GM18873 (cell line): ENCODE results near the gene IGFBP2.

ENCODE experiments used
- ATAC-seq: cut with Tn5 transposase; IDR thresholded peaks from one replicate; pipeline ENCODE4 v1.9.1; 2021; ENCODE audit warnings: mild to moderate bottlenecking, moderate library complexity, moderate number of reproducible peaks; ENCODE audit not compliant: unreplicated experiment, low FRiP score

The IGFBP2 gene

GRCh38 chr2:216661051-216661450 lies 27.8 kb downstream of the IGFBP2 start:
- ATAC-seq: no peak

DNA sequence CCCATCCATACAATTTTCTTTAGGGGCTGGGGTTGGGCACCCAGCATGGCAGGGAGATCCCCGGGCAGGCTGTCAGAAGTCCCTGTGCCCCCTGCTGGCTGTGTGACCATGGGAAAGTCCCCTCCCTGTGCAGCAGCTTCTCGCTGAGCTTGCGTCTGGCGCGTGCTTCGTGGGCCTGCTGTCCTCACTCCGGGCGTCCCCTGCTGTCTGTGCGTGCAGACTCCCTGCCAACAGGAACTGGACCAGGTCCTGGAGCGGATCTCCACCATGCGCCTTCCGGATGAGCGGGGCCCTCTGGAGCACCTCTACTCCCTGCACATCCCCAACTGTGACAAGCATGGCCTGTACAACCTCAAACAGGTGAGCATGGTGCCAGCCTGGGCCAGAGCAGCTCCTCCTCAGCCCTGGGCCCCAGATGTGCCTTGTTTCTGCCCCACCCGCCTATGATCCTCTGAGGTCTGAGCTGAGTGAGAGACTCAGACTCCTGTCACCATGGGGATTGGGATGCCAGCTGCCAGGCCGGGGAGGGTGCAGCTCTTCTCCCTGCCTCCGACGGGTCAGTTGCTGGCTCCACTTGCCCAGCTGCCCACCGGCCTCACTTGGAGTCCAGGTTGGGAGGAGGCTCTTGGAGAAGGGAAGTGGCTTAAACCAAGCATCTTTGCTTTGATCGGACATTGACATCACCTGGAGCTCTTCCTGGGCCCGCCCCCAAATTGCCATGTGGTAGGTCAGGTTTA lies 28.6 kb downstream of the IGFBP2 start:
- no peak for ATAC-seq

- no peak for ATAC-seq
Observed at GRCh38 chr2:216663106-216663505, 29.9 kb downstream of the IGFBP2 start.

GRCh38 chr2:216663846-216664245 lies 30.6 kb downstream of the IGFBP2 start:
- ATAC-seq: no peak

- no peak for ATAC-seq
Observed at GRCh38 chr2:216664593-216665034, 31.4 kb downstream of the IGFBP2 start.

GRCh38 chr2:216665242-216665641 lies 32.0 kb downstream of the IGFBP2 start:
- ATAC-seq: no peak

- ATAC-seq: no peak
Observed at GRCh38 chr2:216665717-216666116, 32.5 kb downstream of the IGFBP2 start.

GRCh38 chr2:216666461-216667233 lies 33.4 kb downstream of the IGFBP2 start:
- no peak for ATAC-seq

- ATAC-seq: no peak
Observed at GRCh38 chr2:216670266-216671080, 37.3 kb downstream of the IGFBP2 start.

DNA sequence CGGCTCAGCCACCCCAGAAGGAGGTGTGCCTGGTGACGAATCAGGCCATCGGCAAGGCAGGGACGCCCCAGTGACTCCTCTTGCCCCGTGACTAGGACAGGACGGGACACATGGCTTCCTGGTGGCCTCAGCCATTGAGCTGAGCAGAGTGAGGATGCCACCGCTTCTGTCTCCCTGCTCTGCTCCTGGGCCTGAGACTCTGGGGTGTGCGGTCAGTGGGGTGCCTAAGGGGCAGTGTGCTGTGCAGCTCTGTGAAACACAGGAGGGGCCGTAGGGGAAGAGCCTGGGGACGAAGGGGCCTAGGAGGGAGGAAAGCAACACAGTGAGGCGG lies 37.8 kb downstream of the IGFBP2 start:
- no peak for ATAC-seq

DNA sequence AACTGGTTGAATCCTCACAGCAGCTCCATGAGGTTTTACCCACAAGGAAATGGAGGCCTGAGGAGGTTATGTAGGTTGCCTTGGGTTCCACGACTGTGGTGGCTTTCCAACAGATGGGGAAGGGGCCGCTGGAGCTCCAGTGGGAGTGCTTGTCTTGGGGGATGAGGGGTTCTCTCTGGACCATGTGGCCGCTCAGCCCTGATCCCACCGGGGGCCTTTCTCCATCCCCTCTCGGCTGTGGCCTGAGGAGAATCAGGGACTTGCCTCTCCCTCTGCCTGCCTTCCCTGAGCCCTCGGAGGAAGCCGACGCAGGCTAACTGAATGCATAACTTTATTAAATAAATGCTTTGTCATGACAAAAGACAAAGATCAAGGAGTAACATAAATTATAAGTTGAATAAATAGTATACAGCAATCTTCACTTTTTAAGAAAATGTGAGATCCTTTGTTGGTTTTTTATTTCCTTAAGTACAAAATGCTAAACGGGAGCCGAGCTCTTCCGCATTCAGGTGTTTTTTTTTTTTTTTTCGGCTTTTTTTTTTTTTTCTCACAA lies 38.6 kb downstream of the IGFBP2 start:
- ATAC-seq: no peak

GRCh38 chr2:216672466-216672865 lies 39.2 kb downstream of the IGFBP2 start:
- ATAC-seq: no peak

DNA sequence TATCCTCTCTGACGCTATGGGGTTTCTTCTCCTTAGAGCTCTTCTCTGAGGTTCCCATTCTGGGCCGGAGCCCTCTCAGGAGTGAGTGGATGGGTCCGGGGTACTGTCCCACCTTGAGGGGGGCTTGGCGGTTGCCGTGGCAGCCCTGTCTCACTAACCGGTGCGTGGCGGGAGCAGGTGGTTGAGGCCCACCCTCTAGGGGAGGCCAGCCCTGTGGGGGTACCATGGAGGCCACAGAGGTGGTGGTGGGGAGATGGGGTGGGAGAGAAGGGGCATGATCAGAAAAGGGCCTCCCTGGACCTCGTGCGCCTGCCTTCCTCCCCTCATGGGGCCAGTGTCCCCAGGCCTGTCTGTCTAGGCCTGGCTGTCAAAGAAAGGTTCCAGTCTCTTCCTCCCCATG lies 39.8 kb downstream of the IGFBP2 start:
- ATAC-seq: no peak

DNA sequence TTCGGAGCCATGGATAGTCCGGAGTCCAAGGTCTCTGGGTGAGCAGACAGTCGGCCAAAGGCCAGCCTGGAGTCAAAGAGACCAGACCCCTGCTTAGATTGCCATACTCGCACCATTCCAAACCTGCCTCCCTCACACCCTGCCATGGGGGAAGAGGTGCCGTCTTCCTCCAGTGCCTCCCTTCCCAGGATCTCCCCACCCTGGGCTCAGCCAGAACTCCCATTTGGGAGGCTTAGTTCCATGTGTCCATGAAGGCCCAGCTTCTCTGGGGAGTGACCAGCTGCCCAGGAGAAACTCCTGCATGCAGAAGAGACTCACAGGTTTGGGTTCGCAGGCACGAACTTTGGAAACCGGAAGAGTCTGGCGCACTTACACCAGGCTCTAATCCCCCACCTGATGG lies 40.4 kb downstream of the IGFBP2 start:
- ATAC-seq: no peak

DNA sequence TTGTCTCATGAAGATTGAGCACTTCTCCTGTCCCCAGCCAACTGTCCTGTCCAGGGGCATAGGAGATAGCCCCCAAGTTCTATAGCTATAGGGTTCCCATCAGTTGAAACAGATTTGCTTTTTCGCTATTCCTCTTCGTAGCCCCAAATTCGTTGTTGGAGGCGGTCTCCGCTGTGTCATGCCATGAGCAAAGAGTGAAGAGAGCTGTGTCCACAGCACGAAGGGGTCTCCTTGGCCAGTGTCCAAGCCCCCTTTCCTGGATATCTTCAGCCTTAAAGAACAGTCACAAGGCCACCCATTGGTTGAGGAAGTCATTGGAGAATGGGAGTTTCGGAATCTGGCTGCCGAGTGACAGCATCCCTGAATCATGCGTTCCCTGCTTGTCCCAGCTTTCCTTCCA lies 41.2 kb downstream of the IGFBP2 start:
- no peak for ATAC-seq

GRCh38 chr2:216676630-216677029 lies 43.4 kb downstream of the IGFBP2 start:
- ATAC-seq: no peak

DNA sequence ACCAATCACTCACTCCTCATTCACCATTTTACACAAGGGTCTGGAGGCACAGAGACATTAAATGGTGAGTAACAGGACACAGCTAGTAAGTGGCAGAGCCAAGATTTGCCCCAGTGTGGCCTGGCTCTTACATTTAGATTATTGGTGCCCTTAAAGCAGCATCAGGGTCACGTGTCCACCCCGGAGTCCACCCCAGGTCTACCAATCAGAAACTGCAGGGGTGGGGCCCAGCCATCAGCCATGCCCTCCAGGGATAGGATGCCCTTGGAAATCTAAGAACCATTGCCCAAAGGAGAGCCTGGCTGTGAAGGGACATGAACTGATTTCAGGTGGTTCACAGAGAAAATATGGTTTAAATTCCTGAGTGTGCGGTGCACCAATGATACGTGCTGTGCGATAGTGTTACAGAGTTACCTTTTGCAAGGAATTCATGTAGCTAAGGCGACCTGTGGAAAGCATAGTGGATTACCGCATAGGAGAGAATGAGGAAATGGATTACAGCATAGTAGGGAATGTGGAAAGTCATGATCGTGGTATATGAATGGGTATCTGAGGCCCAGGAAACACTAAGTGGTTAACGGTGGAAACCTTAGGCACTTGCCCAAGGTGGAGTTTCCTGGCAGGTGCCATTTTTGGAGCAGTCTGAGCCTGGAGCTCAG lies 44.3 kb downstream of the IGFBP2 start:
- no peak for ATAC-seq

- no peak for ATAC-seq
Observed at GRCh38 chr2:216678098-216678465, 44.9 kb downstream of the IGFBP2 start.

- ATAC-seq: no peak
Observed at GRCh38 chr2:216678813-216679657, 45.8 kb downstream of the IGFBP2 start.

DNA sequence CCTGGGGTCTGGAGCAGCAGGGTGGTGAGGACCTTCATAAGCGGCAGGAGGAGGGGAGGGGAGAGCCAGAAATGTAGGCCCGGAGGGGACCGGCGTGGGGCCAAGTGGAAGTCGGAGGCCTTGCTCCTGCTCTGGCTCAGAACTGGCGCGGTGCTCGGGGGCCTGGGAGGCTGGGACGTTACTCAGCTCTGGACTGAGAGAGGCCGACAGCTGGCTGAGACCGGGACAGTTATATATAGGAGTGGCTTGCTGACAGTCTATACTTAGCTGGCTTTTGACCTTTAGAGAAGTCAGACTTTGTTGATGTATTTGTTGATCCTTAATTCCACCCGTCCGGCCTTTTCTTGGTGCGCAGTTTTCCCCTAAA lies 46.4 kb downstream of the IGFBP2 start:
- no peak for ATAC-seq
